ENCODE measurements around the gene R3HCC1L.
"Not testable (repeated sequence)": the region's sequence is repeated elsewhere in the genome, so short reads cannot be mapped to it uniquely, and the experiment has no call there.

The R3HCC1L gene

GRCh38 chr10:98149858-98150257, 15.4 kb downstream of the R3HCC1L start:
- no peak overlapping the region for H3K4me3 ChIP-seq (ENCODE audit: low read depth, low read length)
- TF ChIP-seq MAX (IDR thresholded peaks at IDR 0.05; ENCODE audit: low read depth, low read length) (no peak), POLR2A (IDR thresholded peaks at IDR 0.05; ENCODE audit: extremely low read depth, insufficient read length) (no peak), MYC (IDR thresholded peaks at IDR 0.05; ENCODE audit: low read depth, low read length) (no peak), CTCF (IDR thresholded peaks at IDR 0.05; ENCODE audit: low read depth, low read length) (no peak)
- DNase-seq (ENCODE audit: low read depth), result no peak

- TF ChIP-seq MYC (IDR thresholded peaks at IDR 0.05; ENCODE audit: low read depth, low read length) (no peak), CTCF (IDR thresholded peaks at IDR 0.05; ENCODE audit: low read depth, low read length) (no peak), POLR2A (IDR thresholded peaks at IDR 0.05; ENCODE audit: extremely low read depth, insufficient read length) (no peak), MAX (IDR thresholded peaks at IDR 0.05; ENCODE audit: low read depth, low read length) (no peak)
- no peak for DNase-seq (ENCODE audit: low read depth)
- H3K4me3 ChIP-seq (ENCODE audit: low read depth, low read length), result no peak overlapping the region
Measured at GRCh38 chr10:98150544-98150943, 16.1 kb downstream of the R3HCC1L start.

GRCh38 chr10:98152778-98153177, 18.3 kb downstream of the R3HCC1L start:
- H3K4me3 ChIP-seq (ENCODE audit: low read depth, low read length), result not testable (repeated sequence)

GRCh38 chr10:98153213-98153958, 18.9 kb downstream of the R3HCC1L start:
- H3K4me3 ChIP-seq (ENCODE audit: low read depth, low read length); DNase-seq (ENCODE audit: low read depth): not testable (repeated sequence)

More at GRCh38 chr10:98152778-98153177, 18.3 kb downstream of the R3HCC1L start:
- not testable (repeated sequence) for DNase-seq (ENCODE audit: low read depth)

GRCh38 chr10:98154076-98154475, 19.6 kb downstream of the R3HCC1L start:
- no peak overlapping the region for H3K4me3 ChIP-seq (ENCODE audit: low read depth, low read length)
- DNase-seq (ENCODE audit: low read depth), result no peak
- TF ChIP-seq MAX (IDR thresholded peaks at IDR 0.05; ENCODE audit: low read depth, low read length), result no peak
- no peak for TF ChIP-seq CTCF (IDR thresholded peaks at IDR 0.05; ENCODE audit: low read depth, low read length)
- TF ChIP-seq POLR2A (IDR thresholded peaks at IDR 0.05; ENCODE audit: extremely low read depth, insufficient read length), result no peak
- TF ChIP-seq MYC (IDR thresholded peaks at IDR 0.05; ENCODE audit: low read depth, low read length), result no peak

GRCh38 chr10:98158576-98158975, 24.1 kb downstream of the R3HCC1L start:
- TF ChIP-seq MAX (IDR thresholded peaks at IDR 0.05; ENCODE audit: low read depth, low read length) (no peak), CTCF (IDR thresholded peaks at IDR 0.05; ENCODE audit: low read depth, low read length) (no peak), MYC (IDR thresholded peaks at IDR 0.05; ENCODE audit: low read depth, low read length) (no peak), POLR2A (IDR thresholded peaks at IDR 0.05; ENCODE audit: extremely low read depth, insufficient read length) (no peak)
- DNase-seq (ENCODE audit: low read depth), result no peak
- H3K4me3 ChIP-seq (ENCODE audit: low read depth, low read length), result no peak overlapping the region

GRCh38 chr10:98163941-98164340, 29.5 kb downstream of the R3HCC1L start:
- TF ChIP-seq POLR2A (IDR thresholded peaks at IDR 0.05; ENCODE audit: extremely low read depth, insufficient read length), result no peak
- no peak for TF ChIP-seq MAX (IDR thresholded peaks at IDR 0.05; ENCODE audit: low read depth, low read length)
- TF ChIP-seq MYC (IDR thresholded peaks at IDR 0.05; ENCODE audit: low read depth, low read length), result no peak
- TF ChIP-seq CTCF (IDR thresholded peaks at IDR 0.05; ENCODE audit: low read depth, low read length), result no peak
- DNase-seq (ENCODE audit: low read depth), result no peak
- H3K4me3 ChIP-seq (ENCODE audit: low read depth, low read length), result no peak overlapping the region

All from NB4 (cell line).